Liver (tissue), 4 donors: Measurements from ENCODE around the gene INSYN1. TPM values are rescaled to one million over a fixed set of nuclear protein-coding genes. Genes with fewer than 3 reads are reported as not detected.

Experiments
- polyA plus RNA-seq, 2 donors: library from polyadenylated mRNA; stranded (reverse) in 1 of 2; unstranded in 1 of 2; fragments of 200-250 nt in 1 of 2; fragments of >200 nt in 1 of 2; fragmentation: Nextera tagmentation in 1 of 2; extraction: Ambion mirVana in 1 of 2; gene quantifications; one replicate each; pipeline versions ENCODE4 v1.2.1 to v1.2.3, GENCODE V29; 2013 to 2015
- total RNA-seq, 2 donors: library from RNA; depleted of rRNA; stranded (reverse); fragments of >200 nt; gene quantifications; one replicate each; pipeline ENCODE4 v1.2.3, GENCODE V29; 2014
- donor health status: healthy.
- donor health status: healthy.
- donor health status: healthy.

INSYN1 gene
- total and polyA plus RNA-seq, 4 donors = 0.16 to 0.37 (median 0.25) TPM; not detected in 1

Other genes with a start within 250 kb of the INSYN1 start
- 10 to 100 TPM; 28.4 to 42.4 TPM for gene NPTN, start 120.0 kb downstream of the INSYN1 start, total RNA-seq
- 10 to 100 TPM; 16.8 to 39.4 TPM for gene NPTN, start 120.0 kb downstream of the INSYN1 start, polyA plus RNA-seq
- gene CD276, start 69.0 kb downstream of the INSYN1 start, total RNA-seq = 10 to 100 TPM; 19.7 to 30.4 TPM
- 10 to 100 TPM; 12.9 to 37.9 TPM for gene CD276, start 69.0 kb downstream of the INSYN1 start, polyA plus RNA-seq
- not detected for gene TBC1D21, start 120.2 kb upstream of the INSYN1 start, total RNA-seq
- not detected for gene TBC1D21, start 120.2 kb upstream of the INSYN1 start, polyA plus RNA-seq
- 1 to 10 TPM; 1.4 to 2.0 TPM for gene LOXL1, start 173.1 kb upstream of the INSYN1 start, total RNA-seq
- under 1 TPM in 1 of 2 donors, not detected in 1; 0.67 TPM for gene LOXL1, start 173.1 kb upstream of the INSYN1 start, polyA plus RNA-seq
- 1 to 10 TPM; 5.6 to 7.1 TPM for gene STOML1, start 238.9 kb upstream of the INSYN1 start, total RNA-seq
- 1 to 10 TPM; 5.4 to 9.4 TPM for gene STOML1, start 238.9 kb upstream of the INSYN1 start, polyA plus RNA-seq
- 10 to 100 TPM; 12.4 to 15.2 TPM for gene PML, start 241.4 kb upstream of the INSYN1 start, total RNA-seq
- 1 to 10 TPM; 8.2 to 9.2 TPM for gene PML, start 241.4 kb upstream of the INSYN1 start, polyA plus RNA-seq